ENCODE data around the gene MRGPRG.

Gene MRGPRG

GRCh38 chr11:3231550-3231850, 12.9 kb upstream of the MRGPRG start:
- H3K4me1 ChIP-seq (ENCODE audit: insufficient read depth, low read length, severe bottlenecking) = no peaks in the 10 kb centered on the region
- H3K9ac ChIP-seq (ENCODE audit: low read length) = no peak overlapping the region

DNA sequence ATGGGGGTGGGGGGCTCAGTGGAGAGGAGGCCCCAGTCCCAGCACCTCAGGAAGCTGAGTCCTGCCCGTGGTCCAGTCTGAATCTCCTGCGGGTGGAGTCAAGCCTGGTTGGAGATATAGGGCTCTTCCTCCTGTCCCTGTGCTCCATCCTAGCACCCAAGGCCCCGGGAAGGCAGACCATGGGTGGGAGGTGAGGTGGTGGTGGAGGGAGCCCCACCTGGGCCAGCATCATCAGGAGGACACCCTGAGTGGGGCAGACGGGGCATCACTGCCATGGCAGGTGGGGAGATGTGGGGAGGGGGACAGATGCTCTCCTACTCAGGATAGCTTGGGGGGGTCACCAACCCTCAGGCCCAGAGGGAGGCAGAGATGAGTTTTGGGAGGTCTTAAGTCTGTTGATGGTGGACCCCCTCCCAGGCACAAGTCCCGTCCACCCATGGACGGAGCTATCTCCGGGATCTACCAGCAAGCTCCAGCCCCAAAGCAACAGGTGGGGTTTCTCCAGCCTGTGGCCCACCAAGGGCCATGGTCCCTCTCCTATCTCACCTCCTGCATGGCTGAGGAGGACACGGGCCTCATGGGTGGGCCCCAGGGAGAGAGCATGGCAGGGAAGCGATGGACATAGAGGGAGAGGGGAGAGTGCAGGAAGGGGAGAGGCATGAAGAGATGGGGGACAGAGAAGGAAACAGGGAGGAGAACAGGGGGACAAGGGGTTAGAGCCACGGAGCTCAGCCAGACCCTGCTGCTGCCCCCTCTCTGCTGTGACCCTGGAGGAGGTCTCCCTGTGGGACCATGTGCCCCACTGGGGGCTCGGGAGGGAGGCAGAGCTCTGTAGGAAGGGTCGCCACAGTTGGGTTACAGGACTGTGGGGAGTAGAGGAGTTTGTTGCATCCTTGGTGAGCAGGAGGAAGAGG, 12.3 kb upstream of the MRGPRG start:
- Histone ChIP-seq H3K27me3 (ENCODE audit: insufficient read depth, low read length) (peaks cover 10% of the 10 kb centered on the region; the same call in 1 of the 2 replicates), H3K79me2 (ENCODE audit: insufficient read depth, low read length) (no peaks in the 10 kb centered on the region), H3K36me3 (ENCODE audit: insufficient read depth, low read length) (no peaks in the 10 kb centered on the region), H3K4me1 (ENCODE audit: insufficient read depth, low read length, severe bottlenecking) (no peaks in the 10 kb centered on the region), H3K9me3 (ENCODE audit: low read length) (no peaks in the 10 kb centered on the region), H3K4me2 (ENCODE audit: low read length) (no peak overlapping the region), H3K4me3 (ENCODE audit: low read depth, low read length, poor library complexity, severe bottlenecking) (no peak overlapping the region), H3K9me2 (ENCODE audit: low read depth, low read length) (no peaks in the 10 kb centered on the region), H3F3A (ENCODE audit: insufficient read depth, low read length) (no peaks in the 10 kb centered on the region), H2AFZ (ENCODE audit: low read length) (no peak overlapping the region), H3K9ac (ENCODE audit: low read length) (no peak overlapping the region), H4K20me1 (ENCODE audit: insufficient read depth, low read length) (no peaks in the 10 kb centered on the region), H3K27ac (ENCODE audit: low read depth, low read length, poor library complexity, severe bottlenecking) (no peak overlapping the region)
- TF ChIP-seq, protein P1, sequence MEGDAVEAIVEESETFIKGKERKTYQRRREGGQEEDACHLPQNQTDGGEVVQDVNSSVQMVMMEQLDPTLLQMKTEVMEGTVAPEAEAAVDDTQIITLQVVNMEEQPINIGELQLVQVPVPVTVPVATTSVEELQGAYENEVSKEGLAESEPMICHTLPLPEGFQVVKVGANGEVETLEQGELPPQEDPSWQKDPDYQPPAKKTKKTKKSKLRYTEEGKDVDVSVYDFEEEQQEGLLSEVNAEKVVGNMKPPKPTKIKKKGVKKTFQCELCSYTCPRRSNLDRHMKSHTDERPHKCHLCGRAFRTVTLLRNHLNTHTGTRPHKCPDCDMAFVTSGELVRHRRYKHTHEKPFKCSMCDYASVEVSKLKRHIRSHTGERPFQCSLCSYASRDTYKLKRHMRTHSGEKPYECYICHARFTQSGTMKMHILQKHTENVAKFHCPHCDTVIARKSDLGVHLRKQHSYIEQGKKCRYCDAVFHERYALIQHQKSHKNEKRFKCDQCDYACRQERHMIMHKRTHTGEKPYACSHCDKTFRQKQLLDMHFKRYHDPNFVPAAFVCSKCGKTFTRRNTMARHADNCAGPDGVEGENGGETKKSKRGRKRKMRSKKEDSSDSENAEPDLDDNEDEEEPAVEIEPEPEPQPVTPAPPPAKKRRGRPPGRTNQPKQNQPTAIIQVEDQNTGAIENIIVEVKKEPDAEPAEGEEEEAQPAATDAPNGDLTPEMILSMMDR (IDR thresholded peaks at IDR 0.05; ENCODE audit: low read length) = no peak
- no peak for TF ChIP-seq EZH2 (IDR thresholded peaks at IDR 0.05; ENCODE audit: borderline replicate concordance, low read length)

More at GRCh38 chr11:3231550-3231850, 12.9 kb upstream of the MRGPRG start:
- TF ChIP-seq, protein P1 (IDR thresholded peaks at IDR 0.05; ENCODE audit: low read length) = no peak
- TF ChIP-seq EZH2 (IDR thresholded peaks at IDR 0.05; ENCODE audit: borderline replicate concordance, low read length) = no peak
- Histone ChIP-seq H2AFZ (ENCODE audit: low read length) (no peak overlapping the region), H4K20me1 (ENCODE audit: insufficient read depth, low read length) (no peaks in the 10 kb centered on the region), H3K9me2 (ENCODE audit: low read depth, low read length) (no peaks in the 10 kb centered on the region), H3K36me3 (ENCODE audit: insufficient read depth, low read length) (no peaks in the 10 kb centered on the region), H3K4me3 (ENCODE audit: low read depth, low read length, poor library complexity, severe bottlenecking) (no peak overlapping the region), H3K4me2 (ENCODE audit: low read length) (no peak overlapping the region), H3K27me3 (ENCODE audit: insufficient read depth, low read length) (peaks cover 10% of the 10 kb centered on the region; the same call in 1 of the 2 replicates), H3K9me3 (ENCODE audit: low read length) (no peaks in the 10 kb centered on the region), H3K79me2 (ENCODE audit: insufficient read depth, low read length) (no peaks in the 10 kb centered on the region), H3K27ac (ENCODE audit: low read depth, low read length, poor library complexity, severe bottlenecking) (no peak overlapping the region), H3F3A (ENCODE audit: insufficient read depth, low read length) (no peaks in the 10 kb centered on the region)

GRCh38 chr11:3229673-3230630, 11.3 kb upstream of the MRGPRG start:
- no peaks in the 10 kb centered on the region for H3K79me2 ChIP-seq (ENCODE audit: insufficient read depth, low read length)
- no peaks in the 10 kb centered on the region for H3K36me3 ChIP-seq (ENCODE audit: insufficient read depth, low read length)
- H3K9me2 ChIP-seq (ENCODE audit: low read depth, low read length) = no peaks in the 10 kb centered on the region
- H3K27ac ChIP-seq (ENCODE audit: low read depth, low read length, poor library complexity, severe bottlenecking) = no peak overlapping the region
- no peaks in the 10 kb centered on the region for H3F3A ChIP-seq (ENCODE audit: insufficient read depth, low read length)
- H2AFZ ChIP-seq (ENCODE audit: low read length) = no peak overlapping the region
- H4K20me1 ChIP-seq (ENCODE audit: insufficient read depth, low read length) = no peaks in the 10 kb centered on the region
- H3K4me1 ChIP-seq (ENCODE audit: insufficient read depth, low read length, severe bottlenecking) = no peaks in the 10 kb centered on the region
- H3K4me2 ChIP-seq (ENCODE audit: low read length) = no peak overlapping the region
- H3K9ac ChIP-seq (ENCODE audit: low read length) = no peak overlapping the region
- TF ChIP-seq EZH2 (IDR thresholded peaks at IDR 0.05; ENCODE audit: borderline replicate concordance, low read length) = no peak
- TF ChIP-seq, protein P1 (IDR thresholded peaks at IDR 0.05; ENCODE audit: low read length) = no peak
- peaks cover 9% of the 10 kb centered on the region; the same call in 1 of the 2 replicates for H3K27me3 ChIP-seq (ENCODE audit: insufficient read depth, low read length)
- H3K9me3 ChIP-seq (ENCODE audit: low read length) = no peaks in the 10 kb centered on the region
- H3K4me3 ChIP-seq (ENCODE audit: low read depth, low read length, poor library complexity, severe bottlenecking) = no peak overlapping the region
